ENCODE results near the gene WWC2. TPM values are rescaled to one million over a fixed set of nuclear protein-coding genes. Genes with fewer than 3 reads are reported as not detected.

The WWC2 gene
- polyA plus RNA-seq, 2 of the 4 experiments (the other 2 are of a cell fraction) = 14.9 to 26.9 TPM

DNA sequence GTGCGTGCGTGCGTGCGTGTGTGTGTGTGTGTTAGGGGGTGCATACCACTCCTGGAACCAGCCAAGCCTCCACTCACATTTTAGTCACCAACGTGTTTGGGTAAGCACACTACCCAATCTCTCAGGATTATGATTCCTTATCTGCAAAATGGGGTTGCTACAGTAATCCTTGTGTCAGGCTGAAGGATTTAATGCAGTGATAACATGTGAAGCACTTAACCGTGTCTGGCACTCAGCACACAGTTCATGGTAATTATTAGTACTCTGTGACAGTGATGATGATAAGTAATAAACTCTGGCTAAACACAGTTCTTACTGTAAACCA, 163.7 kb downstream of the WWC2 start:
- H3K4me2 ChIP-seq = no peak overlapping the region
- no peak overlapping the region for H3K4me3 ChIP-seq

DNA sequence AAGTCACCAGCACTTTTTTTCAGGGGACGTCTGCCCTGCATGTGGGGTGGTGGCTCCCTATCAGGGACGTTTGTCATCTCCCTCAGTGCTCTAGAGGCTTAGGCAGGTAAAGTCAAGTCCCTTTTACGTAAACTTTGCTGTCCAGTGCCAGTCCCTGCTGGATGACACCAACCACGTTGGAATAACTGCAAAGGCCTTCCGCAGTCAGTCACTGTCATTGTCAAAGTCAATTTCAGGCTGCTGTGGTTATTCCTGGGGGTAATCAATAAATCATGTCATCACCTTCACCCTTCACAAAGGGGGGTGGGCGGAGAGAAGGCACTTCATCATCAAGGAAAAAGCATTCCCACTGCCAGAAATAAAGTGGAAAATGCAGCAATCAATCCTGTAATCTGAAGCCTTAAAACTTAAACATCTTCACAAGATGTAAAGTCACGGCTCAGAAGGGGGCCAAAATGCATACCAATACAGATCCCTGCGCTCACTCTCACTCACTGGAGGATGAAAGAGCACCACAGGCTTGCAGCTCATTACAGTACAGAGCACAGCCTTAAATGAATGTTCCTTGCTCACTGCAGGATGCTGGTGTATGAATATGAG, 164.8 kb downstream of the WWC2 start:
- ATAC-seq = no peak
- Histone ChIP-seq H3K9me3 (no peaks in the 10 kb centered on the region), H3K27ac (no peak overlapping the region), H3K4me3 (no peak overlapping the region), H3K4me1 (peaks cover 16% of the 10 kb centered on the region), H3K4me2 (no peak overlapping the region)
- CTCF ChIA-PET = interaction anchor here (0.7 to 5.2 kb wide), 9 partner anchors 9 to 338 kb away, joined by 3 to 86 read pairs (median 23); no protein-coding TSS in a partner anchor
- no peak for DNase-seq (ENCODE audit: low read depth in 1 of 2, low spot score in 1 of 2)
- POLR2A ChIA-PET = no interaction called here
- no peak for FAIRE-seq
- TF ChIP-seq CBX2 (IDR thresholded peaks at IDR 0.05; ENCODE audit: borderline replicate concordance, low read depth) (no peak), ESRRA (IDR thresholded peaks at IDR 0.05; ENCODE audit: borderline replicate concordance, low read length) (no peak), KDM5A (IDR thresholded peaks at IDR 0.05) (no peak), MAFK (IDR thresholded peaks at IDR 0.05; ENCODE audit: partially characterized antibody) (no peak), HEYL (CRISPR knock-in tag; IDR thresholded peaks at IDR 0.05) (no peak), BHLHE40 (IDR thresholded peaks at IDR 0.05; ENCODE audit: low read depth, low read length) (no peak), RARB (CRISPR knock-in tag; IDR thresholded peaks at IDR 0.05) (no peak), NPAS2 (CRISPR knock-in tag; IDR thresholded peaks at IDR 0.05; ENCODE audit: borderline replicate concordance) (no peak), HOXB5 (CRISPR knock-in tag; IDR thresholded peaks at IDR 0.05) (no peak), FOSL2 (IDR thresholded peaks at IDR 0.05) (no peak), FOSL2 (CRISPR knock-in tag; IDR thresholded peaks at IDR 0.05) (no peak), TFCP2L1 (CRISPR knock-in tag; IDR thresholded peaks at IDR 0.05) (no peak), HDAC2 (IDR thresholded peaks at IDR 0.05) (no peak), SMC3 (IDR thresholded peaks at IDR 0.05) (no peak), POLR2AphosphoS2 (conservative IDR thresholded peaks at IDR 0.05; ENCODE audit: low read length) (no peak)
- TF ChIP-seq, protein P1, sequence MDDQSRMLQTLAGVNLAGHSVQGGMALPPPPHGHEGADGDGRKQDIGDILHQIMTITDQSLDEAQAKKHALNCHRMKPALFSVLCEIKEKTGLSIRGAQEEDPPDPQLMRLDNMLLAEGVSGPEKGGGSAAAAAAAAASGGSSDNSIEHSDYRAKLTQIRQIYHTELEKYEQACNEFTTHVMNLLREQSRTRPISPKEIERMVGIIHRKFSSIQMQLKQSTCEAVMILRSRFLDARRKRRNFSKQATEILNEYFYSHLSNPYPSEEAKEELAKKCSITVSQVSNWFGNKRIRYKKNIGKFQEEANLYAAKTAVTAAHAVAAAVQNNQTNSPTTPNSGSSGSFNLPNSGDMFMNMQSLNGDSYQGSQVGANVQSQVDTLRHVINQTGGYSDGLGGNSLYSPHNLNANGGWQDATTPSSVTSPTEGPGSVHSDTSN (IDR thresholded peaks at IDR 0.05) = no peak
- TF ChIP-seq, protein P2, sequence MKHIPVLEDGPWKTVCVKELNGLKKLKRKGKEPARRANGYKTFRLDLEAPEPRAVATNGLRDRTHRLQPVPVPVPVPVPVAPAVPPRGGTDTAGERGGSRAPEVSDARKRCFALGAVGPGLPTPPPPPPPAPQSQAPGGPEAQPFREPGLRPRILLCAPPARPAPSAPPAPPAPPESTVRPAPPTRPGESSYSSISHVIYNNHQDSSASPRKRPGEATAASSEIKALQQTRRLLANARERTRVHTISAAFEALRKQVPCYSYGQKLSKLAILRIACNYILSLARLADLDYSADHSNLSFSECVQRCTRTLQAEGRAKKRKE (CRISPR knock-in tag; IDR thresholded peaks at IDR 0.05; ENCODE audit: low read depth) = no peak
- TF ChIP-seq, protein P3, sequence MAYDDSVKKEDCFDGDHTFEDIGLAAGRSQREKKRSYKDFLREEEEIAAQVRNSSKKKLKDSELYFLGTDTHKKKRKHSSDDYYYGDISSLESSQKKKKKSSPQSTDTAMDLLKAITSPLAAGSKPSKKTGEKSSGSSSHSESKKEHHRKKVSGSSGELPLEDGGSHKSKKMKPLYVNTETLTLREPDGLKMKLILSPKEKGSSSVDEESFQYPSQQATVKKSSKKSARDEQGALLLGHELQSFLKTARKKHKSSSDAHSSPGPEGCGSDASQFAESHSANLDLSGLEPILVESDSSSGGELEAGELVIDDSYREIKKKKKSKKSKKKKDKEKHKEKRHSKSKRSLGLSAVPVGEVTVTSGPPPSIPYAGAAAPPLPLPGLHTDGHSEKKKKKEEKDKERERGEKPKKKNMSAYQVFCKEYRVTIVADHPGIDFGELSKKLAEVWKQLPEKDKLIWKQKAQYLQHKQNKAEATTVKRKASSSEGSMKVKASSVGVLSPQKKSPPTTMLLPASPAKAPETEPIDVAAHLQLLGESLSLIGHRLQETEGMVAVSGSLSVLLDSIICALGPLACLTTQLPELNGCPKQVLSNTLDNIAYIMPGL (CRISPR knock-in tag; IDR thresholded peaks at IDR 0.05; ENCODE audit: borderline replicate concordance) = no peak
- TF ChIP-seq, protein P4, sequence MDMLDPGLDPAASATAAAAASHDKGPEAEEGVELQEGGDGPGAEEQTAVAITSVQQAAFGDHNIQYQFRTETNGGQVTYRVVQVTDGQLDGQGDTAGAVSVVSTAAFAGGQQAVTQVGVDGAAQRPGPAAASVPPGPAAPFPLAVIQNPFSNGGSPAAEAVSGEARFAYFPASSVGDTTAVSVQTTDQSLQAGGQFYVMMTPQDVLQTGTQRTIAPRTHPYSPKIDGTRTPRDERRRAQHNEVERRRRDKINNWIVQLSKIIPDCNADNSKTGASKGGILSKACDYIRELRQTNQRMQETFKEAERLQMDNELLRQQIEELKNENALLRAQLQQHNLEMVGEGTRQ (IDR thresholded peaks at IDR 0.05) = no peak
- 77% methylated on average over 8 of the region's 8 CpGs for WGBS (ENCODE audit: missing lambda C conversion rate)

More for the DNA sequence above, 163.7 kb downstream of the WWC2 start:
- no peaks in the 10 kb centered on the region for H3K9me3 ChIP-seq
- POLR2A ChIA-PET = no interaction called here
- 35% methylated on average over 6 of the region's 6 CpGs for WGBS (ENCODE audit: missing lambda C conversion rate)
- CTCF ChIA-PET = interaction anchor here (0.6 to 5.2 kb wide), 42 partner anchors 10 to 457 kb away, joined by 3 to 86 read pairs (median 6); partner anchors contain the start of gene WWC2
- FAIRE-seq (no peak), DNase-seq (ENCODE audit: low read depth in 1 of 2, low spot score in 1 of 2) (no peak), ATAC-seq (no peak)
- no peak overlapping the region for H3K27ac ChIP-seq
- H3K4me1 ChIP-seq = peaks cover 16% of the 10 kb centered on the region
- no peak for TF ChIP-seq KDM1A (IDR thresholded peaks at IDR 0.05; ENCODE audit: low read depth)
- no peak for TF ChIP-seq PHF8 (IDR thresholded peaks at IDR 0.05; ENCODE audit: borderline replicate concordance, low read depth)
- TF ChIP-seq, protein P5, sequence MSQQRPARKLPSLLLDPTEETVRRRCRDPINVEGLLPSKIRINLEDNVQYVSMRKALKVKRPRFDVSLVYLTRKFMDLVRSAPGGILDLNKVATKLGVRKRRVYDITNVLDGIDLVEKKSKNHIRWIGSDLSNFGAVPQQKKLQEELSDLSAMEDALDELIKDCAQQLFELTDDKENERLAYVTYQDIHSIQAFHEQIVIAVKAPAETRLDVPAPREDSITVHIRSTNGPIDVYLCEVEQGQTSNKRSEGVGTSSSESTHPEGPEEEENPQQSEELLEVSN (IDR thresholded peaks at IDR 0.05; ENCODE audit: borderline replicate concordance, low read depth) = no peak
- TF ChIP-seq TFCP2L1 (CRISPR knock-in tag; IDR thresholded peaks at IDR 0.05) = no peak

Measured in A549 (cell line).